ENCODE measurements around the gene INPP5J.

- TF ChIP-seq CTCF (IDR thresholded peaks at IDR 0.05; ENCODE audit: low read depth, low read length): no peak
- TF ChIP-seq POLR2A (IDR thresholded peaks at IDR 0.05; ENCODE audit: extremely low read depth, insufficient read length): no peak
- no peak for TF ChIP-seq MAX (IDR thresholded peaks at IDR 0.05; ENCODE audit: low read depth, low read length)
Measured at GRCh38 chr22:31088233-31088986, 34.4 kb upstream of the INPP5J start.
